HG03354 (cell line): ENCODE results near the gene LAP3.

Experiments
- ATAC-seq: cut with Tn5 transposase; IDR thresholded peaks from one replicate; pipeline ENCODE4 v1.9.1; 2021; ENCODE audit warnings: mild to moderate bottlenecking; ENCODE audit not compliant: unreplicated experiment, poor library complexity, severe bottlenecking

LAP3 gene

DNA sequence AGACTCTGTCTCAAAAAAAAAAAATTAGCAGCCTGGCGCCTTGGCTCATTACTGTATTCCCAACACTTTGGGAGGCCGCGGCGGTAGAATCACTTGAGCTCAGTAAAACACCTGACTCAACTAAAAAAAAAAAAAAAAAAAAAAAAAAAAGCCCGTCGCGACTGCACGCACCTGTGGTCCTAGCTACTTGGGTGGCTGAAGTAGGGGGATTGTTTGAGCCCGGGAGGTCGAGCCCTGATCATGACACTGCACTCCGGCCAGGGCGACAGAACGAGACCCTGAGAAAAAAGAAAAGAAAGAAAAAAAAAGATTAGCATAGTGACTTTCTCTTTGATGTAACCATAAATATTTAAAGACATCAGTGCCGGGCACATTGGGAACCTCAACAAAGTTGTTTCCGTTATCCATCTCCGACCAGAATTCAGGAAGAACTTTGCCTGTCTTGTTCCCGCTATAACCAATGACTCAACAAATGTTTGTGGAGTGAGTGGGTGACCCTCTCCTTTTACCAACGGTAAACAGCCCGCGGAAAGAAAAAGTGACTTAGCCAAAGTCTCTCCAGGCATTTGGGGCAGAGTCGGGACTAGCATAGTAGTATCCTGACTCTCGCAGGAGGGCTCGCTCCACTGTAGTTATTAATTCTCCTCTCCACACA, 36.9 kb downstream of the LAP3 start:
- peak; percentile 64 for ATAC-seq

DNA sequence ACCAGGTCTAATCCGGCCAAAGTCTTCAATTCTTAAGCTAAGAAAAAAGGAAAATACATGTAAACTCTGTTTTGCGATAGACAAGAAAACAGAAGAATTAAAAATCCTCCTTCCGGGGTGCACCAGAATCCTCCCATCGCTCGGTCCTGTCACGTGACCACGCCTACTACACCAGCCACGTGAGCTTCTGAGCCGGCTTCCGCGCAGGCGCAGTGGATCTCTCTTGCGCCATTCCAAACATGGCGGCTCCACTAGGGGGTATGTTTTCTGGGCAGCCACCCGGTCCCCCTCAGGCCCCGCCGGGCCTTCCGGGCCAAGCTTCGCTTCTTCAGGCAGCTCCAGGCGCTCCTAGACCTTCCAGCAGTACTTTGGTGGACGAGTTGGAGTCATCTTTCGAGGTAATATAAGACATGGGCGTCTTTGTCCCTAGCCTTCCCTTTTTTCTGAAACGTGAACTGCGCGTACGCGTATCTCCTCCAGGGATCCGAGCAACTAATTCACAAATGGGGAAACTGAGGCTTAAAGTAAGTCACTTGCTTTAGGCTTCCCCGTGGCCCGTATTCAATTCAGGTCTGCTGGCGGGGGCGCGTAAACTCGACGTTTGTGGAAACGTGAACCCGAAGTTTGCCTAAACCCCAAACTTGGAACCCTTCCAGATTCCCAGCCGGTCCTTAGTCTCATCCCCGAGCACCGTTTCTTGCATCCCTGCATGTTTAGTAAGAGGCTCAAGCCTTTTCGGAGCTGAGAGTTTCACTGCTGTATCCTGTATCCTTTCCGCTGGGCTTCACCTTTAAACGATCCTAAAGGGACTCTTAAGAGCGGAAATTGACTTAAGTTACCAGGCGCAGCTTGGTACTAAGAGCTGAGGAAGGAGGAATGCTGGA, 37.7 kb downstream of the LAP3 start, which contains the start of gene MED28:
Gene MED28 (plus strand): TSS at position 226 of the 884 bp plus-strand sequence. CDS start 14 bp downstream, at position 240.
- peak; percentile 95 for ATAC-seq

DNA sequence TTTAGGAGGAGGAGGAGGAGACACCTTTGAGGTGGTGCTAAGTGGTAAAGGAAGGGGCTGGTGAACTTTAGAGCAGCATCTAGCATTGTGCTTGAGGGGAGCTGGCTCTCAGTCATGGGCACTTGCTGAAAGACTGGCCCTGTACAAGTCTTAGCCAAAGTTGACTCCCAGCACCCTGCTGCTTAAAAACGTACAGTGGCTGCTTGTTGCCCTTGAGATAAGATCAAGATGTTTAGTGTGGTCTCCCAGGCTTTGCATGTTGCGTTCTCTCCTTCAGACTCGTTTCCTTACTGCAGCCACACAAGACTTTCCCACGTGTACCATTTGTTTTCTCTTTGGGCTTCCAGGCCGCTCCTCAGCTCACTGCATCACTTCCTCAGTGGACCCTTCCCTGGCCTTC, 39.3 kb downstream of the LAP3 start:
- no peak for ATAC-seq

DNA sequence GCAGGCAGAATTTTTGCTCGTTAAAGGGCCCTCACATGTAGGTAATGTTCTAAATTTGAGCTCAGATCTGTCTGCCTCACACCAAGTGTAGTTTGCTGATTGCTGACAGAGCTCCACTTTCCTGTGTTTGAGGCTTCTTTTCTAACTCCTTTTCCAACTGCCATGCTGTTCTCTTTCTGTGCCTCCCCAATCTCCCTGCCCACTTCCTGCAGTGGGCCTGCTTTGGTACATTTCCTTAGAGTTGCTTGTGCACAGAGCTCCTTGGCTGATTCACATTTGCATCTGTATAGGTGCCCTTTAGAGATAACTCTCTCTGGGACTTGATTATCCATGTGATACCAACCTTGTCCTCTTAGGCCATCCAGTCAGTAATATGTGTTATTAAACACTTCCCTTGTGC, 41.9 kb downstream of the LAP3 start:
- ATAC-seq = no peak

DNA sequence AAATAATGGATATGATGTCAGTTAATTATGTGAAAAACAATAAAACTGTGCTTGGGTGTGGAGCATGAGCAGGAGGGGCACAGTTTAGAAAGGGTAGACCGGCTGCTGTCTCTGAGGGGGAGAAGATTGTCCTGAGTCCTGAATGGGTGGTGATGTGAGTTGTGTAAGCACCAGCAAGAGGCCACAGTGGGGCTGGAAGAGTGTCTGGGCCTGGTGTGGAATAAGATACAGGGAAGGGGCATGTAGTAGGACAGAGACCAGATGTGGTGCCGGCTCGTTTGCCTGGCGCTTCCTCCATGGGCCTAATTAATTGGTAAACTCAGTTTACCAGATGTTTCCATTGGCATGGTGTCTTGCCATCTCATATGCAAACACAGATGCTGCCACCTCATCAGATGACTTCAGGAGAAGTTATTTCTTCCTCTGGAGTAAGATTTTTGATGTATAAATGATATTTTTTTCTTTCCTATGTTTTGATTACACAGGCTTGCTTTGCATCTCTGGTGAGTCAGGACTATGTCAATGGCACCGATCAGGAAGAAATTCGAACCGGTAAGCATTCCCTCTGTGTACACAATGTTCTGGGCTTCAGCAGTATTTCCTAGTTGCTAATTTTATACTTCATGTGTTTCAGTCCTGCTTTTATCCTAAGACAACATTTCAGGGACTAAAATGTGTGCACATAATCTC, 42.6 kb downstream of the LAP3 start:
- no peak for ATAC-seq

DNA sequence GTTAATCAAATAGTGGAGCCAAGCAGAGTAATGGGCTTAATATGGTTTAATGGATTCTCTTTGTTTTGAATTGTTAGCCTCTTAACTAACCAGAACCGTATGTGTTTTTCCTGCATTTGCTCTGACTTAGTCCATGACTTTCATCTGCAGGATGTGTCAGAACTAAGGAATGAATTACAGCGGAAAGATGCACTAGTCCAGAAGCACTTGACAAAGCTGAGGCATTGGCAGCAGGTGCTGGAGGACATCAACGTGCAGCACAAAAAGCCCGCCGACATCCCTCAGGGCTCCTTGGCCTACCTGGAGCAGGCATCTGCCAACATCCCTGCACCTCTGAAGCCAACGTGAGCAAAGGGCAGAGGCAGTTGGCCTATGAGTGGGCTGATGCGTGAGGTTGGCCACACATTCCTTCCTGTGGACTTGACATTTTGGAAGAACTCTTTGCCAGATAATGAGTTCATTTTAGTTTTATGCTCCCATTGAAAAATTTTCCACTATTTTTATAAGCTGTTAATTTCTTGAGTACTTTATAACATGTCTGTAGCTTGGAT, 46.5 kb downstream of the LAP3 start:
- ATAC-seq = no peak

DNA sequence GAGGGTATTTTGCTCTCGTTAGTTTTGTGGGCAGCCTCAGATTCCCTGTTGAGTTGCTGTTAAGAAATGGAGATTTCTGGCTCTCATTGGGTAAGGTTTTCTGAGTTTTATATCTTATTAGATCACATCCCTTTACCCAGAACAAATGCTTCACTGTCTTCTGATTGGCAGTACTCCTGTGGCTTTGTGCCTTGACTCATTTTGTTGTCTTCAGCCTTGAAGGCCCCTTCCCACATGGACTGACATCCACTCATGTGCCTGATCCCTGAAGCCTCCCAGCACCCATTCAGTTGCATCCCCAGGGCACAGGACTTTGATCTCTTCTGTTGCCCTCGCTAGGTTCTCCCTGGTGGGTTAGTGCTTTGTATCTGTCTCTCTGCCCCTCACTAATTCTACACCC, 47.8 kb downstream of the LAP3 start:
- no peak for ATAC-seq

DNA sequence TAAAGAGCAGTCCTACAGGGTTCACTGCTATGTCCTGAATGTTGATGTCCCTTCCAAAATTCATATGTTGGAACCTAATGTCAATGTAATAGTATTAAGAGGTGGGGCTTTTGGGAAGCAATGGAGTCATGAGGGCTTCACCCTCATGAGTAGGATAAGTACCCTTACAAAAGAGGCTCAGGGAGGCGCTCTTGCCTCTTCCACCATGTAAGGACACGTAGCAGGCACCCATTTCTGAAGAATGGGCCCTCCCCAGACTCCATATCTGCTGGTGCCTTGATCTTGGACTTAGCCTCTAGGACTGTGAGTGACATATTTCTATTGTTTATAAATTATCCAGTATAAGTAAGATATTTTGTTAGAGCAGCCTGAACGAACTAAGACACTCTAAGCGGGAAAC, 53.2 kb downstream of the LAP3 start:
- no peak for ATAC-seq

DNA sequence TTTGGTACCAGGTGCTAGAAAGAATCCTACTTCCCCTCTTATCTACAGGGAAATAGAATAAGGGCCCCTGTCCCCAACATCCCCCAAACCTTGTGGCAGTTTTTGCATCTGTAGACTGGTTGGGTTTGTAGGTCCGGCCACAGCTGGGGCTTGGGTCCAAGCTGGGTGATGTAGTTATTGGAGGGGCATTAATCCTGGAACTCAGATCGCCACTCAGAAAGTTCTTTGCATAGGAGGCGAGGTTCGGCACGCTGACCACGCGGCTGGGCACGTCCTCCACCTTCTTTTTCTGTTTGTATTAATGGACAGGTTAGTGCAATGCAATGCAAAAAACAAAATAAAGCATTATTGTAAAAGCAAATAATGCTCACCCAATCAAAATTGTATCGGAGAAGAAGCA, 56.6 kb downstream of the LAP3 start:
- ATAC-seq = no peak

DNA sequence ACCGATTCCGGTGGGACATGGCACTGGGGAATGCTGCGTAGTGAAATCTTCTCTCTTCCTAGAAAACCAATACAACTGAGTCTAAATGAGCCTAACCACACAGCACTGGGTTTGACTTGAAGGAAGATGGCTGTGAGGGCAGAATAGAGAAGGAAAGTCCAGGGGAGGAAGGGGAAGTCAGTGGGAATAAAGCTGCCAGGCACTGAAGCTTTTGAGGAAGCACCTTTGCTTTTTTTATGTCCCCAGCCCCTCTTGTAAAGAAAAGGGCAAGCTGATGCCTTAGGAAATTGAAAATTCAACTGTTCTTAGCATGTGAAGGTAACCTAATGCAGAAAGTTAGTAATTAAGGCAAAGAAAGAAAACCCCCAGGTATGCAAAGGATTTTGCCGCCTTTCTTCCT, 58.1 kb downstream of the LAP3 start:
- ATAC-seq = no peak

DNA sequence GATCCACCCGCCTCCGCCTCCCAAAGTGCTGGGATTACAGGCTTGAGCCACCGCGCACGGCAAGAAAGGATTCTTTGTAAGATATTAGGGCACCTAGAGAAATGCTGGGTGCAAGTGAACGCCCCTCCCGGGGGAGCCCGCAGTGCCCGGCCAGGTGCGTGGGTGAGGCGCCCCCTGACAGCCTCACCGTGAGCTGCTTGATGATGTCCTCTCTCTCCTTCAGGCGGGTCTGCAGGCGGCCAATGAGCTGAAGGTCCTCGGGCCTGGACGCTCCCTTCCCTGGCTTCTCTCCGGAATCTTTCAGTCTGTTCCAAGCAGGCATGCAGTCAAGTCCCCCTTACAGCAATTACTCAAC, 59.3 kb downstream of the LAP3 start:
- ATAC-seq = peak; percentile 11

DNA sequence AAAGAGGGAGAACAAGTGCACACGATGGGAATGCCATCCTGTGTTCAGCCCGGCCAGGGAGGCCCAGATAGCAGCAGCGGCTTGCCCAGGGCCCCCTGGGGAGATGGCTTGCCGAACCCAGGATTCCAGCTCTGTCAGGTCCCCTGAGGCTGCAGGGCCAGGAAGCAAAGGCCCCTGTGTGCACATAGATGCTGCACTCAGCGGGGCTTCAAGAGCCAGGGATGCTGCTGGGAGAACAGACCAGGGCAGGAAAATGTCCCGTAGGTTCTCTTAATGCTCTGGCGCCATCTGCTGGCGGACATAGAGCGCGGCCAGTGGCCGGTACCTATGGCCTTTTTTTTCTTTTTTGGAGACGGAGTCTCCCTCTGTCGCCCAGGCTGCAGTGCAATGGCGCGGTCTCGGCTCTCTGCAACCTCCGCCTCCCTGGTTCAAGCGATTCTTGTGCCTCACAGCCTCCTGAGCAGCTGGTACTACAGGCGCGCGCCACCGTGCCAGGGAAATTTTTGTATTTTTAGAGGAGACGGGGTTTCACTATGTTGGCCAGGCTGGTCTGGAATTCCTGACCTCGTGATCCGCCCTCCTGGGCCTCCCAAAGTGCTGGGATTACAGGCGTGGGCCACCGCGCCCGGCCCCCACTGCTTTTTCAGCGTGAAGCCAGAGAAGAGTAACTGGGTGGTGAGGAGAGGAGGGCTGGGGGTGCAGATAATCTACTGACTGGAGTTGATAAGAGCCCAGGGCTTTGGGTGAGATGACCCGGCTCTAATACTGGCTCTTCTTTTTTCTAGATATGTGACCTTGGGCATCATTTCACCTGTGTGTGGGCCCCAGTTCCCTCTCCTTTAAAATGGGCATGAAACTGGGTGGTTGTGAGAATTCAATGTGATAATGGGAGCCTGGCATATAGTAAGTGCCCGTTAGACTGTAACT, 60.0 kb downstream of the LAP3 start:
- peak; percentile 93 for ATAC-seq

DNA sequence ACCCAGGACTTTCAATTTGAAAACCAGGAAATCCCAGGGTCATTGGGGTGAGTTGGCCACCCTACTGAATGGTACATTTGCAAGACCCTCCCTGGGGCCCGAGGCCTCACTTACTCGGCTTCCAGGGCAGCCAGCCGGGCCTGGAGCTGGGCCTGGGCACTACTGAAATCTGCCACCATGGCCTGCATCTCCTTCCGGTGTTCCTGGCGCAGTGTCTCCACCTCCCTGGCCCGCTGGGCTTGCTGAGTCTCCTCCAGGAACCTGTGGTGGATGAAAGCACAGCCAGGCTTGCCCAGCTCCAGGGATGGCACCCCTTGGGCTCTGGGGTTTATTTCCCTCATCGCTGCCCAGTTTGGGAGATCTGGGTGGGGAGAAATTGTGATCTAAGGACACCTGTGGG, 62.1 kb downstream of the LAP3 start:
- ATAC-seq = no peak

DNA sequence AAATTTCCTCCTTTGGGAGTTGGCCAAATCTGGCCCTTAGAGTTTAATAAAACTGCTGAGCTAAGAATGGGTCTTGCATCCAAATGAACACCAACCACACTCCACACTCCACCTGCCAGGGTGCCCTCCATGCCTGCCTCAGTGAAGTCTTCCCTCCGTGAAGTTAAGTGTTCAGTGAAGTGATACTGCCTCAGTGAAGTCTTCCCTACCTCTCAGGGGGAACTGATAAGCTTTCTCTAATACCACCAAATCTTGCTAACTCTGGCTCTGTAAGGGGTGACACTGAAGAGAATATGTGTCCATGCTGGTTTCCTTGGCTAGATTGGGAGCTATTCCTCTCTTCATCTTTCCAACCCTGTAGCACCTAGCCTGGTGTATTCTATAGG, 65.4 kb downstream of the LAP3 start:
- no peak for ATAC-seq

DNA sequence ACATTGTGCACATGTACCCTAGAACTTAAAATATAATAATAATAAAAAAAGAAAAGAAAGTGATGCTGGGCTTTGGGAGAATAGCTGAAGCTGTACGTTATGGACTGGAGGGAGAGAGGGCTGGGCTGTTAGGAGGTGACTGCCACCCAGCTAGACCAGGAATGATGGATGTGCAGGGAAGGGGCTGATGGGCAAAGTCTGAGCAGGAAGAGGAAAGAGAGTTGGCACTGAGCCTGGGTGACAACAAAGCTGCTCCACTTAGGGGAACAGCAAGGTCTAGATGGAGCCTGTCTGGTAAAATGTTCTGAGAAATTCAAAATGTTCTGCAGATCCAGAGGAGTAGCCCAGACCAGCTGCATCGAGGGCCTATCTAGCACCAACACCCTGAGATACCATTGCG, 69.7 kb downstream of the LAP3 start:
- no peak for ATAC-seq

DNA sequence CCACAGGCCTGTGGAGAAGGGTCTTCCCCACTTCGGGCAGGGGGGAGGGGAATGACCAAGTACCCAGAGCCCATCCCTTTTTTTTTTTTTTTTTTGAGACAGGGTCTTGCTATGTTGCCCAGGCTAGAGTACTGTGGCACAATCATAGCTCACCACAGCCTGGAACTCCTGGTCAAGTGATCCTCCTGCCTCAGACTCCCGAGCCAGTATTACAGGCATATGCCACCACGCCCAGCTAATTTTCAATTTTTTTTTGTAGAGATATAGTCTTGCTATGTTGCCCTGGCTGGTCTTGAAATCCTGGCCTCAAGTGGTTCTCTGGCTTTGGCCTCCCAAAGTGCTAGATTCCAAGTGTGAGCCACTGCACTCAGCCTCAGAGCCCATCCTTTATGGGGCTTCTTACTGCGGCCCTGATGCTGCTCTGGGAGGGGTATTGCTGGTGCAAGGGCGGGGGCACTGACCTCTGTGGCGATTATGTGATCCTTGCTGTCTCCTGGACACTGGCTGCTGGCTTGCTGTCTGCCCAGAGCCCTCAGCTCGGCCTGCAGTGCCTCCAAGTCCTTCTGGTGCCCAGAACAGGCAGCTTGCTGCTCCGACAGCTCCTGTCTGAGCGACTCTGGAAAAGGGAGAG, 70.3 kb downstream of the LAP3 start:
- ATAC-seq = no peak

DNA sequence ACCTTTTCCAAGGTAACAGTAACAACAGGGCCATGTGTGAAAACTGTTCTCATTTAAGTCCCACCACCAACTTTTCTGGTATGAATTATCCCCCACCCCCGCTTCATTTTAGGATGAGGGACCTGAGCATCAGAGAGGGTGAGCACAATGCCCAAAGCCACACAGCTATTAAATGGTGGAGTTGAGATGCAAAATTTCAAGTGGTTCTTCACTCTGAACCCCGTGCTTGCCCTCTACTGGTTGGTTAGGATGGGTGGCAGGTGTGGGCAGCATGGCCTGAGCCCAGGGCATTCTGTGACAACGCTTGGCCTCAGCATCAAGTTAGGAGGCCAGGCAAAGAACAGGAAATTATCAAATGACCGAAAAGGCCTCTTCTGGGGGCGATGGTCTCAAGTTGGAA, 70.9 kb downstream of the LAP3 start:
- ATAC-seq = no peak

DNA sequence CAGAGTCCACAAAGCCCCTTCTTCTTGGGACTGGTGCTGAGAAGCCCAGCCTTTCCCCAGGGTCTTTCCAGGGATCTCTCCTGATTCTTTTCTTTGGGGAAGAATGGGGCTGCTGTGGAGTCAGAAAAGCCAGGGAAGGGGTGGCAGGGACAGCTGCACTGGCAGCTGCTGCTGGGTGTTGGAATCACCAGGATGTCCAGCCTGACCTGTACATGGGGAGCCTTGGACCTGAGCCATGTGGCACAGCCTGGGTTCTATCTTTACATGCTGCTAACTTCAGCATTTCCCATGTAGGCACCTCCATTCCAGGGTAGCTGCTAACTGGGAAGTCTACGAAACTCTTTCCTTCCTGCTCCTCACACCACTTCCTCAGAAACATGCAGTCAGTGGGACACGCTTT, 73.4 kb downstream of the LAP3 start:
- ATAC-seq = no peak

DNA sequence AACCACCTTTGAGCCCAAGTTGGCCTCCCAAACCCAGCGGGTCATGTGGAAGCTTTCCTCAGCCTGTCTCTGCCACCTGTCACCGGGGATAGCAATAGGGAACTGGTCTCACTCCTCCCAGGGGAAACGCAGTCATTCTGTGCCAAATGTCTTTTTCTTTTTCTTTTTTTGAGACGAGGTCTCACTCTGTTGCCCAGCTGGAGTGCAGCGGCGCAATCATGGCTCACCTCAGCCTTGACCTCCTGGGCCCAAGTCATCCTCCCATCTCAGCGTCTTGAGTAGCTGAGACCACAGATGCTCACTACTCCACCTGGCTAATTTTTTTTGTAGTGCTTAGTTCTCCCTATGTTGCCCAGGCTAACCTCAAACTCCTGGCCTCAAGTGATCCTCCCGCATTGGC, 77.7 kb downstream of the LAP3 start:
- ATAC-seq = no peak
